Measurements from ENCODE around the gene CADPS2.

CADPS2 gene

DNA sequence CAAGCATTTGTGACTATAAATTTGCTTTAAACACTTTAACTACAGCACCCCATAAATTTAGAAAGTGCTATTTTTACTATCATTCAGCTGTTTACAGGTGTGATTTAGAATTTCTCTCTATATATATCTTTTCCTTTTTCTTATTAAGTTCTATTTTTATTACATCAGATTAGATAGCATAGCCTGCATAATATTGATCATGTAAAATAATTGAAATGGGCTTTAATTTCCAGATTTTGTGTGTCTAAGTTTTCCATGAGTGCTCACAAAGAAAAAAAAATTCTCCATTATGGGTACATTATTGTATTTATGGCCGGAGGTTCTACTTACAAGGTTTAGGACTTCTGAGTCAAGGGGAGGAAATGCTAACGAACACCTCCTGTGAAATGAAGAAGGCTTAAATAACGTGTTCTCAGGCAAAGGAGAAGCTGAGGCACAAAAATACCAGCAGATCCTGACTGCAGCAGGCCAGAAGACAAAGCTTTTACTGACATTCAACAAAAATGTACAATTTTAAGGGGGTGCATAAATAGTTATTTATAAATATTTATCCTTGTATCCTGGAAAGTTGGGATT is 301.5 kb downstream of the CADPS2 start:
- DNase-seq, result no peak

DNA sequence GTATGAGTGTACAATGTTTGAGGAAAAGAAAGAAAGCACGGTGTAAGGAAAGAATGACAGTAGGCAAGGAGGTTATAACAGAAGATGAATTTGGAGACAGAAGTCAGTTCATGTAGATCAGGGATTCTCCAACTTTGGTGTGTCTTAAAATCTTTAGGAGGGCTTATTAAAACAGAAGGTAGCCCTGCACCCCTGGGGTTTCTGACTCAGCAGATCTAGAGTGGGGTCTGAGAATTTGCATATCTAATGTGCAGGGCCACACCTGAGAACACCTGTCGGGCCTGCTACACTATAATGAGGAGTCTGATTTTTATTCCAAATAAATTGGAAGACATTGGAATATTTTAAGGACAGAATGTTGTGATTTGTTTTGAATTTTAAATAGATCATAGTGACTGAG is 307.9 kb downstream of the CADPS2 start:
- no peak for DNase-seq

DNA sequence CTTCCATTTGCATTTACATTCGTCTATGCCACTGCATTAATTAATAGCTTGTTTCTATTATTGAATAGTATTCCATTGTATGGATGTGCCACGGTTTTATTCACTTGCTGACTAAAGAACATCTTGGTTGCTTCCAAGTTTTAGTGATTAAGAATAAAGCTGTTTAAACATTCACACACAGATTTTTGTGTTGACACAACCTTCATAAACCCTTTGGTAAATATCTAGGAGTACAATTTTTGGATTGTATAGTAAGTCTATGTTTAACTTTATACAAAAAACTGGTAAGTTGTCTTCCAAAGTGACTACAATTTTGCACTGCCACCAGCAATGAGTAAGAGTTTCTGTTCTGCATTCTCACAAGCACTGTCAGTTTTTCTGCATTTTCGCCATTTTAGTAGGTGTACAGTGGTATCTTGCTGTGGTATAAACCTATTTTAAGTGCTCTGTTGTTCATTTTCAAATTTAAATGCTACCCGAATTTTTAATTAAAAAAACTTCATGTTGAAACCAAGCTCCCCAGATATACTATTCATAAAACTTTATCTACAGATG is 308.7 kb downstream of the CADPS2 start:
- no peak for DNase-seq

DNA sequence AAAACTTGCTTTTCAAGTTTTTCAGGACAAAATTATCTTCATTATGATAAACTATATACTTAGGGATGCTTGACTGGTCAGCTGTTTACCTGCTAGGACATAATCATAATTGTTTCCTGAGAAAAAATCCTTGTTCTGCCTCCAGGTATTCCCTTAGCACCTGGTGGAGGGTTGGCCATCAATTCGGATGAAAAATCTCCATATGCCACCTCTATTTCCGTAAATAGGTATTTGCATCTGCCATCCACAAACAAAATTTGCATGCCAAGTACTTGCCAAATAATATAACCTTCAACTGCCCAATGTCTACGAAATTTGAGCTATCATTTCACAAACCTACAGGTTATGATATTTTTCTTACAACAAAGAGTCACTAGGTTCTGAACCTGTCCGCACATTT is 313.6 kb downstream of the CADPS2 start:
- DNase-seq, result no peak

DNA sequence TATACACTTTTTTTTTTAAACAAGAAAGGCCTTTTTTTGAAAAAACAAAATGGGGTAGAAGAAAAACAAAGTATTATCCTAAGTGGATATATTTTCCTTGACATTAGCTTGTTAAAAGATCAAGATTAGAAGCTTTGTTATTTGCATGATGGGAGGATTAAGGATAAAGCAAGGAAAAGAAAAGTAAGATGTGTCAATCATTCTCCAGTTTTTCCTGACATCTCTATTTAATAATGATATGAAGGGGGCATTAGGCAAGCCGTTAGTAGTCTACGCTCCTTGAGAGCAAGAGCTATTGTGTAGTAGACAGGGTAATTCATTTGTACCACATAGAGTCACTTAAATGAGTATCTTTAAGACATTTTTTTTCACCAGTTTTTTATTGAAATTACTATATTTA is 324.9 kb downstream of the CADPS2 start:
- DNase-seq, result no peak

DNA sequence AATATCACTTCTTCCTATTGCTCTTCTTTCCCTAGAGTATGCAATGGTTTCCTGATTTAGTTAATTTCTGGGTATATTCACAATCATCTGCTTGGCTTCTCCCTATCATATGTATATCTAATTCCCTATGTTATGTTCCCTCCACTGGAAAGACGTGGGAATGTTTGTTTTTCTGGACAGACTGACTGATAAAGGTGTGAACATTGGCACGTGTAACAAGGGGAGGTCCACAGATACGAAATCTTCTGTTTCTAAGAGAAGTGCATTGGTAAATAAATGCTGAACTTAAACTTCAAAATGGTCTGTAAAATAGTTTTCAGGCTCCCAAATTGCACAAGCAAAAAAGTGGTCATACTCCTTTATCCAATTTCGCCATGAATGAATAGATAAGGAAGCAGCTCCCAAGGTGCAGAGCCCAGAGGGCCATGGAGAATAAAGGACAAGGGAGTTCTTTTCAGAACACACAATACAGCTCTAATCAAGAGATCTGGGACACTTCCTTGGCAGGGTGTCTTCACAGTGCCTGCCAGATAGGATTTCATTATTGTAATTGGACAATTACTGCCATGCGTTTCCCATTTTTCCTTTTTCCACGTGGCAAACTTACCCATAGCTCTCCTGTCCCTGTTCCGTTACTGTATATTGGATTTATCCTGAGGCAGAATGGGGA is 329.3 kb downstream of the CADPS2 start:
- DNase-seq, result no peak

DNA sequence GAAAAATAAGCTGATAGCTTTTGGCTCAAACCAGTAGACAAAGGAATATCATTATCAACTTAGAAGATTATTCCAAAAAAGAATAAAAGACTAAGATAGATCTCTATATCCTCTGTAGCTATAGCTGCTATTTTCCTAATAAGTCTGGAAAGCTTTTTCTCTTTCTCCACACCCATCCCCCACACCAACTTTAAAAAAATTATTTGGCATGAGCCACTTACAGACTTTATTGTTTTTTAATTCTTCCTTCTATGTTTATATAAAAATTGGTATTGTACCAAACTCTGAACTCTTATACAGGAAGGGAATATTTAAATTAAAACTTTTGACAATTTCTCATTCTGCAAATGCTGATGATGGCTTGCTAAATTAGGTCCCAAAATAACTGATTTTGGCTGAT is 330.0 kb downstream of the CADPS2 start:
- no peak for DNase-seq

DNA sequence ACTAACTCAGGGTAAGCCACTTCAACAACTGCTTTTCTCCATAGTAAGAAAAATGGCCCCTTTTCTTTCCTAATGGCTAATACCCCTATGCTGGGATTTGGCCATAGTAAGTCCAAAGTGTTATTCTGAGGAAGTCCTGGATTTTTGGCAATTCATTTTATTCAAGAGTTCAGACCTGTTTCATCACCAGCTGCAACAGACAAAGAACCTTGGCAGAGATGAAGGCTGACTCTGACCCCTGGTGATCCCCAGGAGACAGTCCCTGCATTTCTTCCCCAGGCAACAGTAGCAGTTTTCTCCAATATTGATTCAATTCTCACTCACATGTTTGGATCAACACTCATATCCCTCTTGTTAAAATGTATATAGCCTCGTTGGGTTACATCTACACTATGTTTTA is 332.5 kb downstream of the CADPS2 start:
- DNase-seq, result no peak

DNA sequence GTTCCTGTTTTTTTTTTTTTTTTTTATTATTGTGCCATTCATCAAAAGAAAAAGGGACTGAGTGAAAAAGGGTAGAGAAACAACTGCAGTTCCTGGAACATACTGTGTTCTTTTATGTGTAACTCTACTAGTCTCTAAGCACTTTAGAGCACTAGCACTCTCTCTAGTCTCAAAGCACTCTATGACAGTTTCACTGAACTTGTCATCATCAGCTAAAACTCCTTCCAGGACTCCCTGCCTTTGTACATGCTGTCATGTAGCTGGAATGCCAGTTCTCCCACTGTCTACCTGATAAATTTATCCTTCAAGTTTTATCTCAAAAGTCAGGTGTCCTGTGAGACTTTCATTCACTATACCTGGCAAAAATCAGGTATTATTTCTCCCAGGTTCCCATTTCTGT is 333.5 kb downstream of the CADPS2 start:
- DNase-seq, result no peak

DNA sequence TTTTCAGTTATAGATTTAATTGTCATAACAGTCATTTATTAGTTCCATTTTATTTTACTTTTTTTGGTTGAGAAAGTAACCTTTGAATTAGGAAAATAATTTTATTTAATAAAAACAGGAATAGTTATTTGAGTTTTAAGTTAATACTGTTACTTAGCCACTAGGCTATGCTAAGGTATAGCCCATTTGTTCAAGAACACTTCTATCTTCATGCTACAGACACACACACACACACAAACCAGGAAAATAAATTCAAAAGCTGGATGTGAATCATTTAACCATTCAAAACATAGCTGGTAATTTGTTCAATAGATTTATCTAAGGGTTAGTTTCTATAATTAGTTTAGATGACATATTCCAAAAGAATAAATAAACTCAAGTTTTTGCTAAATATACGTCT is 335.7 kb downstream of the CADPS2 start:
- DNase-seq, result no peak

DNA sequence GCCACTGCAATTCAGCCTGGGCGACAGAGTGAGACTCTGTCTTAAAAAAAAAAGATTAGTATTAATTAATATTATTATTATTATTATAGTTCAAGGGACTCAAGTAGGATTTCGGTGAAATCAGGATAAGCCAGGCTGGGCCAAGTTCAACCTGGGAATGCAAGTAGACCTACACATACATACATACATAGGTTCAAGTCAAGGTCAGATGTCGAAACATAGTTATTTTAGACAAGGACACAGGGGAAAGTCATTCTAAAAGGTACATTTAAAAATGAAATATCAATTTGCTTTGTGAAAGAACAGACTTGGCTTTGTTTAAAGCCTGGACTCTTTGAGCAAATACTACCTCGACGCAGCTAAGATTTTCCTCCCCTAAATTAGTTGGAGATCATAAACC is 336.7 kb downstream of the CADPS2 start:
- DNase-seq, result no peak

DNA sequence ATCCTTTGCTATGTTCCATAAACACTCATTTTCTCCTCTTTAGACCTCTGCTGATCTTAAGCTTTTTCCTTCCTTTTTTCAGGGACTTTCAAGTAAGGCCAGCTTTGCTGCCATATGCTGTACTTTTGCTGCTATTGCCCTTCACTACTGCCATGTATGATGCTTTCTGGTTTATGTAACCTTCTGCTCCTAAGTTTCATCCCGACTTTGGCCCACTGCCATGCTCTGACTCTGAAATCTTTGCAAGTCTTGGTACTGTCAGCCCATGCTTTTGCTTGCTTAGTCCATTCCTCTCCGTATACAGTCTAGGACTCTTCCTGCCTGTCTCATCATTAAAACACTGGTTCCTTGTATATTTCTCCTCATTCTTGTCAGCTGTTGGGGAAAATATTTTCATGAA is 339.8 kb downstream of the CADPS2 start:
- no peak for DNase-seq

DNA sequence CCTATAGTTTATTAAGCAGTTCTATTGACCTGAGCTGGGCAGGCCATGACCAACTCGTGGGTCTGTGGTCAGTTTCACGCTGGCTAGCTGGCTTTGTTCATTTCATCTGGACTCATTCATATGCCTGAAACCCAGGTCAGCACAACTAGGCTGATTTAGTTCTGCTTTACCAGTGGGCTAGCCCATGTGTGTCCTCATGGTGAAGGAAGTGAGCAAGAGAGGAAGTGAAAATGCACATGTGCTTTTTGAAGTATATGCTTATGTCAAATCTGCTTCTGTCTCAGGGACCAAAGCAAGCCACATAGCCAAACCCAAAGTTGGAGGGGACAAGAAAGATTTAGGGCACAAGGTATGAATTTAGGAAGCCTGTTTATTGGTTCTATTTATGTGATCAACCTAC is 341.8 kb downstream of the CADPS2 start:
- no peak for DNase-seq

DNA sequence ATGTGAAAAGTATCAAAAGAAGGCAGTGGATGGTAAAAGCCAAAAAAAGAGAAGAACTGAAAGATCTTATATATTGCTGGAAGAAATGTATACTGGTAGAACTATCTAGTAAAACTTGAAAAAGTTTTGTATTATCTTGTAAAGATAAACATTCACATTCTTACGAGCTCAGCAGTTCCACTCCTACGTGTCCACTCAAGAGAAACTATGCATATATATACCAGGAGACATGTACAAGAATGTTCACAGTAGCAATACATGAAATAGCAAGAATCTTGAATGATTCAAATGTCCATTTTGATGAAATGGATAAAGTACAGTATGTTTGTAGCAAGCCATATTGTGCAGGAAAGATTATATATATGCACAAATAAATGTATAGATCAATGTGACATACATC is 342.4 kb downstream of the CADPS2 start:
- DNase-seq, result no peak

DNA sequence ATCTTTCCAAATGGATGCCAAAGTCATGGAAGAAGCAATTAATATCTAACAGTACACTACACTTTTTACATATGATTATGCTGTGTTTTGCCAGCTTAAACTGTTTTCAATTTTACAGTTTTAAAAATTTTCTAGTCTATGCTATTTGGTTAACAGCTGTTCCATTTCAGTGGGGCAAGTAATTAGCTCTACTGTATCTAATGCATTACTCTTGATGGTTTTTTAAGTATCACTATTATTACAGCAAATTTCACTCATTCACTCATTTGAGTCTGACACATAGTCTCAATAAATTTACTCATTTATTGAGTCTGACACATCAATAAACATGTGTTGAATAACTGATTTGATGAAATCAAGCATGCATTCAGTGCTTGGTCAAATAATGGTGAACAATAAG is 343.1 kb downstream of the CADPS2 start:
- DNase-seq, result no peak

DNA sequence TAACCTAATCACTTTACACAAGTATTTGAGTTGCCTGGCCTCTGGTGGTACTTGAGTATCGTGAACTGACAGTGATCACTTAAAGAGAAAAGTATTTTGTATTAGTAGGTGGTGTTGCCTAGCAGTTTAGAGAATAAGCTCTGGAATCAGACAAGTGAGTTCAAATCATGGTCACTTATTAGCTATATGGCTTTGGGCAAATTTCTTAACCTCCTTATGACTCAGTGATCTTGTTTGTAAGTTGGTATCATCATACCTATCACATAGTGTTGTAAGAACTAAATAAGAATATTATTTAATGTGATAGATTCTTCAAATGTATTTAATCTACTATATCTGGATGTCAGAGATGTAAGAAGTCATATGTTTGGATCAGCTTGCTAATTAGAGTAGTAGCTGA is 351.2 kb downstream of the CADPS2 start:
- DNase-seq, result no peak

DNA sequence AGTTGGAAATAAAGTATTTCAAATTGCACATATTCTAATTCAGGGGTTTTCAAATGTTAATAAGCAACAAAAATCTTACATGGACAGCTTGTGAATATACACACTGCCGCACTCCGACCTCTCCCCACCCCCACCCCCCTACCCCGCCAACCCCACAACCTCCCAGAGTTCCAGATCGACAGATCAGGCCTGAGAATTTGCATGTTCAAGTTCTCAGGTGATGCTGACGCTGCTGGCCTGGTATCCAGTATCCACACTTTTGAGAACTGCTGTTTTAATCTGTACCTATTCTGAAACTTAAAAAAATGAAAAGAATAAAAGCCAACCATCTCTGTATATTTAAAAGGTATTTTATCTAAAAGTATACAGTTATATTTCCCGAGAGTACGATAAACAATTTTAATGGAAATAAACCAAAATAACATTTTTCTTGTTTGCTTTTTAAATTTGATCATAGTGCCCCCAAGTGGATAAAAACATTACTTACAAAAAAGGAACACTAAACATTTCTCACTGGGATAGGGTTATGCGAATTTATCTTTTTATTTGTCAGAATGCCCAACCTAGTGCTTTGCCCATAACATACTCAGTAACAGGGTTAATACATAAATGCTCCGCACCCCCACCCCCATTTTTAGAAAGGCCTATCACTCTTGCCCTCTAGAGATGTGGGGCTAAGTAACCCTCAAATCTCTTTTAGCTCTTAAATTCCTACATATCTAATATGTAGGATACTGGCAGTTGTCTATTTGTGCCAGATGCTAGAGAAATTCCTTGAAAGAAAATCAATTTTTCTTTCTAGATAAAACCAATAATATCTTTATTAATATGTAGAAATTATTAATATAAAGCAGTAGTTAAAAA is 353.6 kb downstream of the CADPS2 start:
- DNase-seq, result no peak

DNA sequence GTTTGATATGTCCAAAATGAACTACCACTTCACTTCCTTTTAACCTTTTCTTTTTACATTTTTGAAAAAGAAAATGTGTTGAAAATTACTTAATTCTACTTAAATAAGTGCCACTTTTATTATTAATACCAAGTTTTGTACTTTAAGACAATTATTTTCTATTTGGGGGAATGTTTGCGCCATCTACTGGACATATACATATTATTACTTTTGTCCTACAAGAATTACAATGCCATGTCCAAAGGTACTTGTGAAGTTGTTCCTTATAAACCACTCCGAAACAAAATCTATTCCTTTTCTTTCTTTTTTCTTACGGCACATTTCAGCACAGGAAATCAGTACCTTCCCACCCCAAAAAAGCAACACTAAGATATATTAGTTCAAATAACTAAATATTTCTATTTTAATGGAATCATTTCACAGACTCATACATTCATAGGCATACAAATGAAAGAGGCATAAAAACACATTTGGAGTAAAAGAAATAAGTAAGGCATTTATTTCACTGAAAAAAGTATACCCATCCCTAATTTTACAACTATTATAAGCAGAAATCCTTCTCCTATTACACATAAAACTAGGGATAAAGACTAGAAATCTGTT is 357.3 kb downstream of the CADPS2 start:
- peak; percentile 19 for DNase-seq

DNA sequence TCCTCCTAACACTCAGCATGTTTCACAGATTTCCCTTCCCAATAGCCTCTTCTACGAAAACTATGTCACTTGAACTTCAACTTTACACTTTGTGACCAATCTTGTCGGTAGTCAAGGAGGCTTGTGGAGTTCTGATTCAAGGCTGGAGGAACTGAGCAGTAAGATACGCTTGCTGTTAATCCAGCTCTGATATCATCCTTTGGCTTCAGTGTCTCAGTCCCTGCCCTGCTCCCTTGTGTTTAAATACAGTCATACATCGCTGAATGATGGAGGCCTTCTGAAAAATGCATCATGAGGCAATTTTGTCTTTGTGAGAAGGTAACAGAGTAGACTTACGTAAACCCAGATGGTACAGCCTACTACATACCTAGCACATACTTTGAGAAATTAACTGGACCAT is 360.9 kb downstream of the CADPS2 start:
- no peak for DNase-seq

DNA sequence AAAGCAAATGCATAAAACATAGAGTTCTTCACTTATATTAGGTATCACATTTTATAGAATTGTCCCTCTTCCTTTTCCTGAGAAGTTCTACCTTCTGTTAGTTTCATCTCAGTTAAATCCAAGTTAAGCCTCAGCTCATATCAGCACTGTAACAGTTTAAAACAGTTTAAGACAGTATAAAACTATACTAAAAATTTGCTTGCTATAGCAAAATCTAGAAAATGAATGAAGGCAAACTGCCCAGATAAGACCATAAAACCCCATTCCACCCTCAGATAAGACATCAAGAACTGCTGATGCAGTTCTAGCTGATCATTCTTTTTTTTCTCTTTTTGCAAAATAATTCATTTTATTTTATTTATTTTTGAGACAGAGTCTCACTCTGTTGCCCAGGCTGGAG is 364.5 kb downstream of the CADPS2 start:
- no peak for DNase-seq

DNA sequence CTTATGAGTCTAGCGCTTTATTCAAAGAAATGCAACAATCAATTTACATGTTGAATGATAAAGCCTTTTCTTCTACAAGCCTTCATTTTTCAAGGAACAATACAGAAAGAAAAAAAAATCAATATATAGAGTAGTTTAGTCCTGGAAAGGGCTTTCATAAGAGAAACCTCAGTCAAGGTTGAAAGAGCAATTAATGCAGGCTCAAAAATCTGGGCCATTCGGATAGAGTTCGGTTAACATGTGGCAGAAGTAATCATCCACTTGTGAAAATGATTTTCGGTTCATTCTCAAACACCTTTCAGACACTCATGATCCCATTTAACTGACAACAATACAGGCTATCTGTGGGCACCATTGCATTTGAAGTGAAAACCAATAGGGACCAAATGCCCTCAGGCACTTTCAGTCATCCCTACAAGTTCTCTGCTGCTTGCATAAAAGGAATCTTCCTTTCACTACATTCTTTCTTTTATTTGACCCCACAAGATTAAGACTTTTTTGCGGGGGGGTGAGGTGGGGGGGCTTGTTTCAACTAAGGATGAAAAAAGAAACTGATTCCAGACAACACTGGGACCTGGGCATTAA is 365.2 kb downstream of the CADPS2 start:
- no peak for DNase-seq

DNA sequence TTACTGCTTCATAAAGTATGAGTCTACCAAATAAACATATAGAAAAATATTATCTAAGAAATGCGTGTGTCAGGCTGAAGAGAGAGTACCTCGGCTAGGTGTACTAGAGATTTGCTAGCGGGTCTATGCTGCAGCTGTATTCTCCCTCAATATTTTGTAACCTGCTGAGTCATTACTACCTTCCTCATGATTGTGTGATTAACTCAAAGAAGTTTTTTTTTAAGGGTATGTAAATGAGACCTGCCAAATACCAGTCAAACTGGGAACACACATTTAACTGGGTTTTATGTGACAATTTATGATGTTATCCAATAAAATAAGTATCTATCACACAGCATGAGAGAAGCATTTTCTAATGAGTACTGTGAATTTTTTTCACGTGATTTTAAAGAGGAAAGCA is 367.8 kb downstream of the CADPS2 start:
- DNase-seq, result no peak

DNA sequence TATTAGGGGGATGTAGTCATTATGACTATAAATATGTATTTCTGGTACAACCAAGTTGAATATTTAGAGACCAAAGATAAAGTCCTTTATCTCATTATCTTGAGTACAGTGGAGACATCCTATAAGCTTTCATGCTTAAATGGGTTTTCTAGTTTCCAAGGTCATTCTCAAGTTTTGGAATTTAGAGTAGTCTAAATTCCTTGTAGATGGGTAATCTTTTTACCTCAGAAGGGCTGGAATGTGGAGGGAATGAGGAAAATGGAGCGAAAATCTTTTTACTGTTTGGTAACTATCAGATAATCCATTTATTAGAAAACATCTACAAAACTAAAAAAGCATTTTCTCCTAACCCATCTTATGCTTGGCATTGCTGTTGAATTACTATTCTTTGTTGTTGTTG is 368.7 kb downstream of the CADPS2 start:
- no peak for DNase-seq
